A549 treated with Hydrocortisone at 1 μM for 4 hours (cell line): Measurements from ENCODE around the gene NSUN2. TPM values are rescaled to one million over a fixed set of nuclear protein-coding genes. Genes with fewer than 3 reads are reported as not detected.

Experiments
- total RNA-seq: library from RNA; stranded (reverse); fragments of 200-300 nt; extraction: Qiagen RNA extraction; gene quantifications from 5 replicates; pipeline ENCODE4 v1.2.3, GENCODE V29; 2022

Gene NSUN2
- 85.6 to 106 TPM (median 92.1 TPM) in 5 replicates for total RNA-seq

DNA sequence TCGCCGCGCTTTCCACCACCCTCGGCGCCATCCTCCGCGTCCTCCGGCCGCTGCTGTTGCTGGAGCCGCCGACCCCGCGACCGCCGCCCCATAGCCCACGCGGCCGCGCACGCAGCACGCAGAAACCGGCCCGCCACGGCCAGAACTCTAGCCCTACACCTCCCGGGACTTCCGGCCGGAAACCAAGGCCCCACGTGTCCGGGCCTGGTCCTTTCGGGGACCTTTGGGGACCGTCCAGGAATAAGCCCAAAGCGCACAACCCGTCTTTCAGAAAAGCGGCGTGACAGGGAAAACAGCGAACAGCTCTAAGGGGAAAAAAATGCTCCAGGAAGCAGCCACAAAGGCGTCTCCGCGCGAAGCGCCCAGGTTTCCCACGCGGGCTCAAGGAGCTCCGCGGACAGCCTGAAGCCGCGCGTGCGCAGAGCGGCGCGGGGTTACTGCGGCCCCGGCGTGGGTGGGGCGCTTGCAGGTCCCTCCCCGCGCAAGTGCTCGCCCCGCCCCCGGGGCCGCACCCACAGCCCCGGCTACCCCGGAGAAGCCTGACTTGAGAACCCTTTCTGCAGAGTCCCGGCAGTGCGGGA lies at the start of gene NSUN2, which contains the start of gene SRD5A1:
Gene NSUN2, minus strand, starts transcription at position 157 of the 581 bp plus-strand sequence. Its CDS starts 65 bp downstream, at position 92.
Gene SRD5A1, plus strand, starts transcription at position 553 of the 581 bp plus-strand sequence. CDS start 137 bp downstream, outside the sequence.

Other genes starting within 250 kb of the NSUN2 start
- gene UBE2QL1, start 184.2 kb downstream of the NSUN2 start, total RNA-seq, result 1.3 to 1.6 TPM (median 1.4 TPM) in 5 replicates
- 18.7 to 31.1 TPM (median 28.2 TPM) in 5 replicates for gene SRD5A1, start 396 bp upstream of the NSUN2 start, total RNA-seq
- 17.5 to 24.6 TPM (median 20.4 TPM) in 5 replicates for gene TENT4A, start 80.4 kb upstream of the NSUN2 start, total RNA-seq